ENCODE data around the gene ZNF629.

DNA sequence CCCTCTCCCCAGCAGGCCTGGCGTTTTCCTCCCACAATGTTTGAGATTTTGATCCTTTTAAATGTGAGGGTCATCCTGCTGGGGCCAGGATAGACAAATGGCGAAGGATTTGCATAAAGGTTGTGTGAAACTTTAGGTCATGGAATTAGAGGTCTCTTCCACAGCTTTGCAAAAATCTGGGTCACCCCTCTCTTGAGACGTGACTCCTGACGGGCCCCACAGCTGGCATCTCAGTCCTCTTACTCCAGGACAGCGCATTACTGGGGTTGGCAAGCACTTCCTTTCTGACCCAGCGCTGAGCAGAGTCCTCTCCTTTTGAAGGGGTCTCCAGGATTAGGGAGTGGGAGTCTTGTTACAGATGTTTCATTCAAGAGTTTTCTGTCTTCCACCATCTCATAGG is 7.4 kb downstream of the ZNF629 start:
- TF ChIP-seq, protein P1, sequence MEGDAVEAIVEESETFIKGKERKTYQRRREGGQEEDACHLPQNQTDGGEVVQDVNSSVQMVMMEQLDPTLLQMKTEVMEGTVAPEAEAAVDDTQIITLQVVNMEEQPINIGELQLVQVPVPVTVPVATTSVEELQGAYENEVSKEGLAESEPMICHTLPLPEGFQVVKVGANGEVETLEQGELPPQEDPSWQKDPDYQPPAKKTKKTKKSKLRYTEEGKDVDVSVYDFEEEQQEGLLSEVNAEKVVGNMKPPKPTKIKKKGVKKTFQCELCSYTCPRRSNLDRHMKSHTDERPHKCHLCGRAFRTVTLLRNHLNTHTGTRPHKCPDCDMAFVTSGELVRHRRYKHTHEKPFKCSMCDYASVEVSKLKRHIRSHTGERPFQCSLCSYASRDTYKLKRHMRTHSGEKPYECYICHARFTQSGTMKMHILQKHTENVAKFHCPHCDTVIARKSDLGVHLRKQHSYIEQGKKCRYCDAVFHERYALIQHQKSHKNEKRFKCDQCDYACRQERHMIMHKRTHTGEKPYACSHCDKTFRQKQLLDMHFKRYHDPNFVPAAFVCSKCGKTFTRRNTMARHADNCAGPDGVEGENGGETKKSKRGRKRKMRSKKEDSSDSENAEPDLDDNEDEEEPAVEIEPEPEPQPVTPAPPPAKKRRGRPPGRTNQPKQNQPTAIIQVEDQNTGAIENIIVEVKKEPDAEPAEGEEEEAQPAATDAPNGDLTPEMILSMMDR (IDR thresholded peaks at IDR 0.05), result no peak
- no peak for TF ChIP-seq POLR2A (IDR thresholded peaks at IDR 0.05)
